HG03575 (cell line): Measurements from ENCODE around the gene PLXNA4.

Experiments used
- ATAC-seq: cut with Tn5 transposase; IDR thresholded peaks from one replicate; pipeline ENCODE4 v1.9.1; 2021; ENCODE audit not compliant: unreplicated experiment, insufficient number of reproducible peaks, low FRiP score; ENCODE audit errors: extremely low read depth

Gene PLXNA4

GRCh38 chr7:132091706-132092105 is 484.6 kb downstream of the PLXNA4 start:
- no peak for ATAC-seq

GRCh38 chr7:132090444-132090843 is 485.8 kb downstream of the PLXNA4 start:
- ATAC-seq: no peak

- no peak for ATAC-seq
Measured at GRCh38 chr7:132089356-132089755, 486.9 kb downstream of the PLXNA4 start.

GRCh38 chr7:132087421-132087820 is 488.8 kb downstream of the PLXNA4 start:
- ATAC-seq: no peak

- no peak for ATAC-seq
Measured at GRCh38 chr7:132084776-132085388, 491.4 kb downstream of the PLXNA4 start.

- ATAC-seq: no peak
Measured at GRCh38 chr7:132083537-132084123, 492.6 kb downstream of the PLXNA4 start.

GRCh38 chr7:132083126-132083525 is 493.1 kb downstream of the PLXNA4 start:
- ATAC-seq: no peak

- no peak for ATAC-seq
Measured at GRCh38 chr7:132082394-132082793, 493.9 kb downstream of the PLXNA4 start.

- ATAC-seq: no peak
Measured at GRCh38 chr7:132081686-132082085, 494.6 kb downstream of the PLXNA4 start.

- no peak for ATAC-seq
Measured at GRCh38 chr7:132080967-132081668, 495.2 kb downstream of the PLXNA4 start.

- no peak for ATAC-seq
Measured at GRCh38 chr7:132080467-132080866, 495.8 kb downstream of the PLXNA4 start.

GRCh38 chr7:132078891-132079735 is 497.2 kb downstream of the PLXNA4 start:
- ATAC-seq: no peak

GRCh38 chr7:132077971-132078685 is 498.1 kb downstream of the PLXNA4 start:
- no peak for ATAC-seq

- no peak for ATAC-seq
Measured at GRCh38 chr7:132076301-132077035, 499.8 kb downstream of the PLXNA4 start.

GRCh38 chr7:132075515-132075914 is 500.8 kb downstream of the PLXNA4 start:
- ATAC-seq: no peak

GRCh38 chr7:132073920-132074589 is 502.2 kb downstream of the PLXNA4 start:
- no peak for ATAC-seq
